Measurements from ENCODE around the gene BRSK2.

GRCh38 chr11:1361882-1362281, 27.9 kb upstream of the BRSK2 start:
- no peak for TF ChIP-seq POLR2A (IDR thresholded peaks at IDR 0.05)
- TF ChIP-seq, protein P1, sequence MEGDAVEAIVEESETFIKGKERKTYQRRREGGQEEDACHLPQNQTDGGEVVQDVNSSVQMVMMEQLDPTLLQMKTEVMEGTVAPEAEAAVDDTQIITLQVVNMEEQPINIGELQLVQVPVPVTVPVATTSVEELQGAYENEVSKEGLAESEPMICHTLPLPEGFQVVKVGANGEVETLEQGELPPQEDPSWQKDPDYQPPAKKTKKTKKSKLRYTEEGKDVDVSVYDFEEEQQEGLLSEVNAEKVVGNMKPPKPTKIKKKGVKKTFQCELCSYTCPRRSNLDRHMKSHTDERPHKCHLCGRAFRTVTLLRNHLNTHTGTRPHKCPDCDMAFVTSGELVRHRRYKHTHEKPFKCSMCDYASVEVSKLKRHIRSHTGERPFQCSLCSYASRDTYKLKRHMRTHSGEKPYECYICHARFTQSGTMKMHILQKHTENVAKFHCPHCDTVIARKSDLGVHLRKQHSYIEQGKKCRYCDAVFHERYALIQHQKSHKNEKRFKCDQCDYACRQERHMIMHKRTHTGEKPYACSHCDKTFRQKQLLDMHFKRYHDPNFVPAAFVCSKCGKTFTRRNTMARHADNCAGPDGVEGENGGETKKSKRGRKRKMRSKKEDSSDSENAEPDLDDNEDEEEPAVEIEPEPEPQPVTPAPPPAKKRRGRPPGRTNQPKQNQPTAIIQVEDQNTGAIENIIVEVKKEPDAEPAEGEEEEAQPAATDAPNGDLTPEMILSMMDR (IDR thresholded peaks at IDR 0.05 in 4 of 5, conservative IDR thresholded peaks at IDR 0.05 in 1 of 5): no peak
